ENCODE data around the gene QRFP.

DNA sequence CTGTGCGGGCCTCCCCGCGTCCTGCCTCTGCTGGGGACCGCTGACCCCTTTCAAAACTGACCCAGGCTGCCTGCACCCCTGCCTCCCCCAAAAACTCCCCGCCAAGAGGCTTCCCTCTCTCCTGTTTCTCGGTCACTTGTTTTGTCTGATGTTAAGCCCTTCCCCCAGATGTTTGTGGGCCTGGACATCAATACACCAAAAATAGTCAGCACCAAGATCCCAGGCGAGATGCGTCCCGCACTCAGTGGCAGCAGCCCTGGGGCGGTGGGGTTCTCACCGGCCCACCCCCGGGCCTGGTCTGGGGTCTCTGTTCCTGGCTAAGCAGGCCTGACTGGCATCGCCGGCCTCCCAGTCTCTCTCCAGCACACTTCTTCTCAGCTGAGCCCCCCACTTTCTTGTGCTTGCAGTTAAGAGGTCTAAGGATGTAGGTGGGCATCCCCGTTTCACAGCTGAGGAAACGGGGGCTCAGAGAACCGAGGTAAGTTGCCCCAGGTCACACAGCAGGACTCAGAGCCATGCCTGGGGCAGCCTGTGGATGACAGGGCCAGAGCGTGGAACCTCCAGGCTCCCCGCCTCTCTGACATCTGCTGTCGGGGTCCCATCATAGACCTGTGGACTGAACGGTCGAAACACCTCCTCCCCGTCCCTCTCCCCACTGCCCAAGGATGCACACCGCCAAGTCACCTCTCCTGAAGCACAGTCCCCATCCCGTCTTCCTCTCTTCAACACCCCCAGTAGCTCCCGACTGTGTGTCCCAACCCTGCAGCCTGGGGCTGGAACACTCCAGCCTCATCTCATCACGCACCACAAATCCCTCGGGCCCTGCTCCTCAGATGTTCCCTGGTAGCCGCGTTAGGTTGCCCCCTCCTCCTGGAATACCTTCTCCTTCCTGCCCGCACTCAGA lies 25.6 kb upstream of the QRFP start:
- TF ChIP-seq, protein P1, sequence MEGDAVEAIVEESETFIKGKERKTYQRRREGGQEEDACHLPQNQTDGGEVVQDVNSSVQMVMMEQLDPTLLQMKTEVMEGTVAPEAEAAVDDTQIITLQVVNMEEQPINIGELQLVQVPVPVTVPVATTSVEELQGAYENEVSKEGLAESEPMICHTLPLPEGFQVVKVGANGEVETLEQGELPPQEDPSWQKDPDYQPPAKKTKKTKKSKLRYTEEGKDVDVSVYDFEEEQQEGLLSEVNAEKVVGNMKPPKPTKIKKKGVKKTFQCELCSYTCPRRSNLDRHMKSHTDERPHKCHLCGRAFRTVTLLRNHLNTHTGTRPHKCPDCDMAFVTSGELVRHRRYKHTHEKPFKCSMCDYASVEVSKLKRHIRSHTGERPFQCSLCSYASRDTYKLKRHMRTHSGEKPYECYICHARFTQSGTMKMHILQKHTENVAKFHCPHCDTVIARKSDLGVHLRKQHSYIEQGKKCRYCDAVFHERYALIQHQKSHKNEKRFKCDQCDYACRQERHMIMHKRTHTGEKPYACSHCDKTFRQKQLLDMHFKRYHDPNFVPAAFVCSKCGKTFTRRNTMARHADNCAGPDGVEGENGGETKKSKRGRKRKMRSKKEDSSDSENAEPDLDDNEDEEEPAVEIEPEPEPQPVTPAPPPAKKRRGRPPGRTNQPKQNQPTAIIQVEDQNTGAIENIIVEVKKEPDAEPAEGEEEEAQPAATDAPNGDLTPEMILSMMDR (IDR thresholded peaks at IDR 0.05 in 4 of 5, conservative IDR thresholded peaks at IDR 0.05 in 1 of 5) = no peak
- TF ChIP-seq POLR2A (IDR thresholded peaks at IDR 0.05) = no peak

All from gastrocnemius medialis (tissue), 4 donors.